IMR-90 (cell line): ENCODE measurements around the gene CLCN4. TPM values are rescaled to one million over a fixed set of nuclear protein-coding genes. Genes with fewer than 3 reads are reported as not detected.

ENCODE experiments used
- ATAC-seq: fragments of 200-7000 bp; cut with Tn5 transposase; 2 replicates; pipeline ENCODE4 v1.9.1; 2020; ENCODE audit warnings: low read depth, mild to moderate bottlenecking, moderate library complexity
- BruUV-seq: library from RNA; stranded (reverse); fragments of 400-500 nt; replicated peaks from 2 replicates; lab custom pipeline; 2021; lab: Mats Ljungman, UMichigan
- CTCF ChIA-PET: fragments of 300-600 bp; formaldehyde crosslinking; extraction: SDS; loops from one replicate; lab custom pipeline; 2021; ENCODE audit warnings: antibody characterized with exemption; lab: Yijun Ruan, JAX
- POLR2A ChIA-PET: fragments of 300-600 bp; sonication (Branson Sonifier 250); formaldehyde crosslinking; loops from one replicate; lab custom pipeline; 2022; ENCODE audit warnings: antibody characterized with exemption; ENCODE audit not compliant: unreplicated experiment; lab: Charles Lee
- DNase-seq: peaks from one replicate; pipeline ENCODE4 v3.0.0; 2013
- H2AFZ ChIP-seq: replicated peaks from 2 replicates; pipeline ENCODE3; 2013; ENCODE audit warnings: low read length, mild to moderate bottlenecking; ENCODE audit not compliant: poor library complexity
- H2AK5ac ChIP-seq: 2 replicates; pipeline ENCODE4 v1.6.1; 2013; ENCODE audit warnings: low read depth, low read length, inconsistent platforms
- H2AK9ac ChIP-seq: replicated peaks from 2 replicates; pipeline ENCODE3; 2013; ENCODE audit warnings: mild to moderate bottlenecking, low read depth, low read length, moderate library complexity; ENCODE audit not compliant: poor library complexity
- H2BK120ac ChIP-seq: 2 replicates; pipeline ENCODE4 v1.6.1; 2013; ENCODE audit warnings: low read depth, low read length, inconsistent platforms
- H2BK15ac ChIP-seq: 3 replicates; pipeline ENCODE4 v1.6.1; 2013; ENCODE audit warnings: low read depth, low read length, inconsistent platforms
- H2BK20ac ChIP-seq: 2 replicates; pipeline ENCODE4 v1.6.1; 2013; ENCODE audit warnings: low read depth, mild to moderate bottlenecking, inconsistent platforms, low read length, moderate library complexity
- H2BK5ac ChIP-seq: 2 replicates; pipeline ENCODE4 v1.6.1; 2013; ENCODE audit warnings: mild to moderate bottlenecking, low read depth, low read length, inconsistent platforms; ENCODE audit not compliant: poor library complexity, severe bottlenecking
- H3K14ac ChIP-seq: replicated peaks from 2 replicates; pipeline ENCODE4 v1.6.1; 2013; ENCODE audit warnings: low read depth, low read length, inconsistent platforms
- H3K18ac ChIP-seq: 2 replicates; pipeline ENCODE4 v1.6.1; 2013; ENCODE audit warnings: low read depth, low read length, control low read depth
- H3K23ac ChIP-seq: 2 replicates; pipeline ENCODE4 v1.6.1; 2013; ENCODE audit warnings: low read depth, low read length, inconsistent platforms
- H3K27ac ChIP-seq: 2 replicates; pipeline ENCODE4 v1.5.1; 2013; ENCODE audit warnings: mild to moderate bottlenecking, control low read depth, low read length; ENCODE audit not compliant: insufficient read depth
- H3K27me3 ChIP-seq: 2 replicates; pipeline ENCODE4 v1.6.1; 2013; ENCODE audit warnings: low read length; ENCODE audit not compliant: control insufficient read depth, insufficient read depth
- H3K36me3 ChIP-seq: 2 replicates; pipeline ENCODE4 v1.6.1; 2013; ENCODE audit warnings: low read length, mixed read lengths; ENCODE audit not compliant: control insufficient read depth, insufficient read depth
- H3K4ac ChIP-seq: 2 replicates; pipeline ENCODE4 v1.6.1; 2013; ENCODE audit warnings: low read depth, low read length, inconsistent platforms
- H3K4me1 ChIP-seq: 2 replicates; pipeline ENCODE4 v1.6.1; 2013; ENCODE audit warnings: low read length, mixed read lengths; ENCODE audit not compliant: control insufficient read depth, insufficient read depth
- H3K4me2 ChIP-seq: 2 replicates; pipeline ENCODE4 v1.6.1; 2013; ENCODE audit warnings: low read depth, mild to moderate bottlenecking, control low read depth, low read length, moderate library complexity
- H3K4me3 ChIP-seq: 2 replicates; pipeline ENCODE4 v1.5.1; 2013; ENCODE audit warnings: low read depth, mild to moderate bottlenecking, control low read depth, low read length, moderate library complexity; ENCODE audit not compliant: insufficient read depth
- H3K56ac ChIP-seq: 2 replicates; pipeline ENCODE4 v1.6.1; 2013; ENCODE audit warnings: low read length, inconsistent platforms; ENCODE audit not compliant: insufficient read depth; ENCODE audit errors: extremely low read depth
- H3K79me1 ChIP-seq, 2 experiments: 2 replicates each; pipeline ENCODE4 v1.6.1; 2013; ENCODE audit warnings: low read length in 2 of 2, inconsistent platforms in 1 of 2, low read depth in 1 of 2
- H3K9ac ChIP-seq: 2 replicates; pipeline ENCODE4 v1.6.1; 2013; ENCODE audit warnings: low read depth, low read length, control low read depth
- H3K9me1 ChIP-seq: 2 replicates; pipeline ENCODE4 v1.6.1; 2013; ENCODE audit warnings: low read length, inconsistent platforms; ENCODE audit not compliant: insufficient read depth
- H3K9me3 ChIP-seq: 2 replicates; pipeline ENCODE4 v1.6.1; 2013; ENCODE audit warnings: low read length; ENCODE audit not compliant: control insufficient read depth, insufficient read depth
- H4K20me1 ChIP-seq: 2 replicates; pipeline ENCODE4 v1.6.1; 2013; ENCODE audit warnings: low read length, inconsistent platforms; ENCODE audit not compliant: insufficient read depth
- H4K5ac ChIP-seq: 2 replicates; pipeline ENCODE4 v1.6.1; 2013; ENCODE audit warnings: mild to moderate bottlenecking, low read depth, low read length, control low read depth
- H4K8ac ChIP-seq, 2 experiments: 2 replicates each; pipeline ENCODE4 v1.6.1; 2013; ENCODE audit warnings: low read depth in 2 of 2, low read length in 2 of 2, control low read depth in 1 of 2, inconsistent platforms in 1 of 2
- H4K91ac ChIP-seq: 2 replicates; pipeline ENCODE4 v1.6.1; 2013; ENCODE audit warnings: low read depth, low read length, inconsistent platforms; ENCODE audit not compliant: insufficient read depth
- BHLHE40 ChIP-seq: fragments of 150-350 bp; IDR thresholded peaks from 2 replicates; pipeline ENCODE4 v1.6.1; 2016; ENCODE audit warnings: mild to moderate bottlenecking, low read depth, low read length
- CHD1 ChIP-seq: IDR thresholded peaks from 2 replicates; pipeline ENCODE4 v1.6.1; 2012; ENCODE audit warnings: low read depth, low read length, improper control_type of control experiment
- CTCF ChIP-seq: conservative IDR thresholded peaks from 2 replicates; pipeline ENCODE4 v1.5.1; 2012; ENCODE audit warnings: mild to moderate bottlenecking, low read depth, low read length, improper control_type of control experiment
- ELK1 ChIP-seq: fragments of 150-350 bp; IDR thresholded peaks from 2 replicates; pipeline ENCODE4 v1.6.1; 2016; ENCODE audit warnings: low read depth, mild to moderate bottlenecking, low read length, moderate library complexity, borderline replicate concordance
- FOS ChIP-seq: fragments of 150-350 bp; IDR thresholded peaks from 2 replicates; pipeline ENCODE4 v1.6.1; 2016; ENCODE audit warnings: low read depth, low read length
- MAZ ChIP-seq: IDR thresholded peaks from 2 replicates; pipeline ENCODE4 v1.6.1; 2012; ENCODE audit warnings: low read depth, mild to moderate bottlenecking, low read length, improper control_type of control experiment, moderate library complexity, borderline replicate concordance
- MXI1 ChIP-seq: IDR thresholded peaks from 2 replicates; pipeline ENCODE4 v1.6.1; 2012; ENCODE audit warnings: low read depth, mild to moderate bottlenecking, low read length, moderate library complexity, borderline replicate concordance
- NFE2L2 ChIP-seq: fragments of 150-350 bp; IDR thresholded peaks from 2 replicates; pipeline ENCODE4 v1.6.1; 2016; ENCODE audit warnings: low read depth, mild to moderate bottlenecking, low read length
- RAD21 ChIP-seq: IDR thresholded peaks from 2 replicates; pipeline ENCODE4 v1.6.1; 2012; ENCODE audit warnings: low read length, improper control_type of control experiment
- RCOR1 ChIP-seq: IDR thresholded peaks from 2 replicates; pipeline ENCODE4 v1.6.1; 2012; ENCODE audit warnings: mild to moderate bottlenecking, low read length, improper control_type of control experiment; ENCODE audit not compliant: insufficient replicate concordance
- RFX5 ChIP-seq: IDR thresholded peaks from 2 replicates; pipeline ENCODE4 v1.8.0; 2012; ENCODE audit warnings: low read depth, mild to moderate bottlenecking, low read length, moderate library complexity
- SMC3 ChIP-seq: fragments of 150-350 bp; IDR thresholded peaks from 2 replicates; pipeline ENCODE4 v1.6.1; 2016; ENCODE audit warnings: low read depth, mild to moderate bottlenecking, antibody characterized with exemption, low read length, moderate library complexity
- WGBS, 2 experiments: methylation state at CpG; one replicate each; pipeline versions ENCODE4 v1.1.5 to v1.1.7; 2013; ENCODE audit warnings: missing lambda C conversion rate in 2 of 2; ENCODE audit not compliant: insufficient read length in 1 of 2; ENCODE audit errors: extremely low coverage in 2 of 2; 5-methylcytosine and 5-hydroxymethylcytosine counted together
- dilution Hi-C: fragments of 300-500 bp; cut with HindIII; formaldehyde crosslinking; loops from one replicate; pipeline ENCODE4 v1.14.3; 2018; ENCODE audit warnings: low sequenced_read_pairs; ENCODE audit not compliant: unreplicated experiment
- in situ Hi-C: fragments of 300-500 bp; cut with MboI; formaldehyde crosslinking; loops from 3 replicates; pipeline ENCODE4 v1.14.3; 2019; ENCODE audit warnings: low sequenced_read_pairs, inconsistent platforms, mixed read lengths
- intact Hi-C: fragments of 100-400 bp; cut with micrococcal nuclease; formaldehyde crosslinking; loops from 2 replicates; pipeline ENCODE4 v1.10.0; 2022
- polyA plus RNA-seq, 3 experiments: library from polyadenylated mRNA; depleted of rRNA; stranded (reverse); fragments of >200 nt; gene quantifications; 2 replicates each; pipeline ENCODE4 v1.2.3, GENCODE V29; 2012; ENCODE audit warnings: low replicate concordance in 1 of 3
- total RNA-seq: library from RNA; depleted of rRNA; stranded (reverse); fragments of >200 nt; gene quantifications from 2 replicates; pipeline ENCODE4 v1.2.3, GENCODE V29; 2012

The CLCN4 gene
- total and polyA plus RNA-seq, 2 of the 4 experiments (the other 2 are of a cell fraction), result 2.2 to 4.5 TPM

GRCh38 chrX:10108288-10108687 lies 48.5 kb upstream of the CLCN4 start:
- no TSS peak for BruUV-seq
- no peak overlapping the region for H4K5ac ChIP-seq
- no peak for ATAC-seq
- H4K20me1 ChIP-seq, result peaks cover 7% of the 10 kb centered on the region; the same call in 1 of the 2 replicates
- H3K27ac ChIP-seq, result no peak overlapping the region
- no peak overlapping the region for H2AK5ac ChIP-seq
- in situ Hi-C loops, result loop anchor here (25.0 kb wide), 2 partner anchors 221 to 1296 kb away; partner anchors contain the start of gene FAM9A
- no peak overlapping the region for H3K14ac ChIP-seq
- no peak overlapping the region for H2AK9ac ChIP-seq
- no peak overlapping the region for H2BK20ac ChIP-seq
- H2AFZ ChIP-seq, result no peak overlapping the region
- intact Hi-C loops, result no loop called here
- H4K91ac ChIP-seq, result no peak overlapping the region
- ChIA-PET POLR2A (no interaction called here), CTCF (interaction anchor here (1.3 kb wide), 1 partner anchor 11 kb away, joined by 5 read pairs; no protein-coding TSS in a partner anchor)
- 88% methylated on average over 5 of the region's 9 CpGs; no CpG with 5 or more reads in 1 of the 2 experiments for WGBS, 2 experiments
- DNase-seq, result no peak
- TF ChIP-seq SMC3 (no peak), RFX5 (no peak), MAZ (no peak), RCOR1 (no peak), CHD1 (no peak), FOS (no peak), ELK1 (no peak), RAD21 (no peak), CTCF (no peak), NFE2L2 (no peak), BHLHE40 (no peak), MXI1 (no peak)
- no peak overlapping the region for H3K9ac ChIP-seq
- no peak overlapping the region for H3K4me3 ChIP-seq
- H3K79me1 ChIP-seq, result 0 out of 4 replicates have a peak, but pooled peaks cover 0 to 6% of the 10 kb centered on the region in 2 experiments
- H3K4me2 ChIP-seq, result no peak overlapping the region
- peaks cover 15% of the 10 kb centered on the region for H3K36me3 ChIP-seq
- H3K4me1 ChIP-seq, result peaks cover 2% of the 10 kb centered on the region; the same call in 1 of the 2 replicates
- no peaks in the 10 kb centered on the region for H3K27me3 ChIP-seq
- H2BK5ac ChIP-seq, result no peak overlapping the region
- dilution Hi-C loops, result no loop called here
- no peak overlapping the region for H4K8ac ChIP-seq
- peaks cover 7% of the 10 kb centered on the region; the same call in 1 of the 2 replicates for H3K9me1 ChIP-seq
- H2BK15ac ChIP-seq, result no peak overlapping the region
- H3K56ac ChIP-seq, result no peak overlapping the region
- no peak overlapping the region for H3K18ac ChIP-seq
- H3K23ac ChIP-seq, result no peak overlapping the region
- H3K9me3 ChIP-seq, result no peaks in the 10 kb centered on the region
- no peak overlapping the region for H2BK120ac ChIP-seq
- no peak overlapping the region for H3K4ac ChIP-seq
